GM12872 (cell line): ENCODE data around the gene KMT2A.

ENCODE experiments used
- CTCF ChIP-seq: IDR thresholded peaks from 3 replicates; pipeline ENCODE4 v1.5.1; 2011; ENCODE audit warnings: low read depth, mild to moderate bottlenecking, low read length, moderate library complexity; ENCODE audit not compliant: insufficient read depth

Gene KMT2A

GRCh38 chr11:118443590-118444218 is 7.4 kb downstream of the KMT2A start:
- TF ChIP-seq CTCF, result no peak

- TF ChIP-seq CTCF, result no peak
These were observed 11.1 kb downstream of the KMT2A start for GRCh38 chr11:118447423-118447822.

- TF ChIP-seq CTCF, result no peak
These were observed 12.0 kb downstream of the KMT2A start for GRCh38 chr11:118448294-118448693.

- no peak for TF ChIP-seq CTCF
These were observed 13.1 kb downstream of the KMT2A start for GRCh38 chr11:118449316-118449918.

GRCh38 chr11:118450451-118450850 is 14.2 kb downstream of the KMT2A start:
- TF ChIP-seq CTCF, result no peak

- no peak for TF ChIP-seq CTCF
These were observed 25.9 kb downstream of the KMT2A start for GRCh38 chr11:118462178-118462577.

GRCh38 chr11:118471030-118471429 is 34.7 kb downstream of the KMT2A start:
- TF ChIP-seq CTCF, result no peak
